ENCODE measurements around the gene SULT2B1.
"Not testable (repeated sequence)": the region's sequence is repeated elsewhere in the genome, so short reads cannot be mapped to it uniquely, and the experiment has no call there.

SULT2B1 gene

DNA sequence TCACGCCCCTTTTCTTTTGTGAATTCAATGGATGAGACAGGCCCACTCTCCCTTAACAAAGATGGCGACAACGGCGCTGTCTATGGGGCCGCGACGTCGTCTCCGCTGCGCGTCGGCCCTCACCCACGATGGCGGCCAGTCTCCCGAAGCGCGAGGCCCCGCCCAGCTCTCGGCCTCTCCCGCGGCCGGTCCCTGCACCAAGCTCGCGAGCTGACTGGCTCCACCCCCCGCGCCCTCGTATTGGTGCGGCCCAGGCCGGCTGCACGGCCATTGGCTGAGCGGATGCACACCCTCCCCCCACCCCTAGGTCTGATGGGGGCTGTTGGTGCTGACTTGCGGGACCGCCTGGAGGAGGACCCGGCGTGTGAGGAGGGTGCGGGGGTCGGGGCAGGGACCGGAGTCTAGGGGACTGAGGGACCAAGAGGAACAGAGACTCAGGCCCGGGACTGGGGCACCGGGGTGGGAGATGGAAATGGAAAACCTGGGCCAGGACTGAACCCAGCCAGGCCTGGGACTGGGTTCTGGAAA lies 72.2 kb downstream of the SULT2B1 start:
- peak; percentile 79 for DNase-seq

DNA sequence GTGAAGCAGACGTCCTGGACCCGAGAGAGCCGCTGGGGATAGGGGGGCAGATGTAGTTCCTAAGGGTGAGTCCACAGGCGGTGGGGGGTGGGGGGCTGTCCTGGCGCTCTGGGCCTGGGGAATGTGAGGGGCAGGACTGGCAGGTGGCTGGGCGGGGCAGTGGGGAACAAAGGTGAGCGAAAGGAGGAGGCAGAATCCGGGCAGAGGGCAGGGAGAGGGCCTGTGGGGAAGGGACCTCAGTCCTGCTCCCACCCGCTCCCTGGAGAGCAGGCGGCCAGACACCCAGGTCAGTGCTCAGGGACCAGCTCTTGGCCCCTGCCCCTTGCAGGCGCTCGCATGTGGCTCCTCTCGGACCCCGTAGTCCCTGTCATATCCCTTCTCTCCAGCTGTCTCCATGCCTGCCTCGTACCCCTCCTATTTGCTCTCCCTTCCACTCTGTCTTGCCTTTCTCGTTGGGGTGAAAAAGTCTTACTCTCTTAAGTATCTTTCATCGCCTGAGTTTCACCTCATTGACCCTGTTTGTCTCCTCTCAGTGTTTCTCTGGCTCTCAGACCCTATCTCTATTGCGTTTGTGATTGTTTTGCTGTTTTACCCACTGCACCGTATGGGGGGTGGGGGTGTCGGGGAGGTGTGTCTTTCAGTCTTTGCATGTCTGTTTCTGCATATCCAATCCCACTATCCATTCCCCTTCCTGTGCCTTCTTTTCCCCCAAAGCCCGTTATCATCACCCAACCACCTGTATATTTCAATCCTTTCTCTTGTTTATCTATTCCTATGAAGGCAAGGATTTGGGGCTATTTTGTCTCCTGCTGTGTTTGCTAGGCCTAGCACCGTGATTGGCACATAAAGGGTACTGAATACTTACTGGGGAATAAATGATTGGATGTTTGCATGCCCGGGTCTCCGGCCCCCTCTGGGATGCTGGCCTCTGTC lies 73.1 kb downstream of the SULT2B1 start:
- DNase-seq: no peak

DNA sequence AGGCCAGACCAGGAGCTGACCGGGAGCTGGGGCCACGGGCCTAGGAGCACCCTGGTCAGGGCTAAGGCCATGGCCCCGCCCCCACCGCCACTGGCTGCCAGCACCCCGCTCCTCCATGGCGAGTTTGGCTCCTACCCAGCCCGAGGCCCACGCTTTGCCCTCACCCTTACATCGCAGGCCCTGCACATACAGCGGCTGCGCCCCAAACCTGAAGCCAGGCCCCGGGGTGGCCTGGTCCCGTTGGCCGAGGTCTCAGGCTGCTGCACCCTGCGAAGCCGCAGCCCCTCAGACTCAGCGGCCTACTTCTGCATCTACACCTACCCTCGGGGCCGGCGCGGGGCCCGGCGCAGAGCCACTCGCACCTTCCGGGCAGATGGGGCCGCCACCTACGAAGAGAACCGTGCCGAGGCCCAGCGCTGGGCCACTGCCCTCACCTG lies 73.9 kb downstream of the SULT2B1 start:
- DNase-seq: no peak

DNA sequence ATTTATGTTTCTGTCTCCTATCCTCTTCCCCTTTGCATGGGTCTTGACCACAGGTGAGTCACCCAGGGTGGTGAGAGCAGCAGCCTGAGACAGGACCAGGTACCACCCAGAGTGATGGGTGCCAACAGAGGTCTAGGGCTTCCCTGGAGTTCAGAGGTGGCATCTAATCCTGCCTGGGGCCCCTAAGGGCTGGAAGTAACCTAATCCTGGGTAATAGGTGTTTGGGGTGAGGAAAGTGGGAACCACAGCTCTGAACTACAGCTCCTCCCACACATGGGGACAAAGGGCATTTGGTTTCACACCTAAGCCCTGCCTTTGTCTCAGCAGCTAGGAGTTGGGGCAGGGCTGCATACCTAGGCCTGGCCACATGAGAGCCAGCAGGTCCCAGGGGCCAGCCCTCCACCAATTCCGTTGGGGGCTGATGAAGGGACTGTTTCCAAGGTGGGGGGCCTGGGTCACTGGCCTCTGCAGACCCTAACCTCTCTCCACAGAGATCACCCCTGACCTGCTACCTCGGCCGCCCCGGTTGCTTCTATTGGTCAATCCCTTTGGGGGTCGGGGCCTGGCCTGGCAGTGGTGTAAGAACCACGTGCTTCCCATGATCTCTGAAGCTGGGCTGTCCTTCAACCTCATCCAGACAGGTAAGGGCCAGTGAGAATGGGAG lies 75.4 kb downstream of the SULT2B1 start:
- DNase-seq: no peak

DNA sequence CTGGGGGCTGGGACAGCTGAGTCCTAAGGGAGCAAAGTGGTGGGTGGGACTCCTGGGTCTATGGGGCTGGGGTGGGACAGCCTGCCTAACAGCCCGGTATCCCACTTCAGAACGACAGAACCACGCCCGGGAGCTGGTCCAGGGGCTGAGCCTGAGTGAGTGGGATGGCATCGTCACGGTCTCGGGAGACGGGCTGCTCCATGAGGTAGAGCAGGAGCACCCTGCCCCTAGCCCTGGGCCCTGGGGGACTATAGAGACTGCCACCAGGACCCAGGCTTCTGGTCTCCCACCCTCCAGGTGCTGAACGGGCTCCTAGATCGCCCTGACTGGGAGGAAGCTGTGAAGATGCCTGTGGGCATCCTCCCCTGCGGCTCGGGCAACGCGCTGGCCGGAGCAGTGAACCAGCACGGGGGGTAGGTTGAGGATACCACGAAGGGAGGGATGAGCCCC lies 75.9 kb downstream of the SULT2B1 start:
- DNase-seq: no peak

DNA sequence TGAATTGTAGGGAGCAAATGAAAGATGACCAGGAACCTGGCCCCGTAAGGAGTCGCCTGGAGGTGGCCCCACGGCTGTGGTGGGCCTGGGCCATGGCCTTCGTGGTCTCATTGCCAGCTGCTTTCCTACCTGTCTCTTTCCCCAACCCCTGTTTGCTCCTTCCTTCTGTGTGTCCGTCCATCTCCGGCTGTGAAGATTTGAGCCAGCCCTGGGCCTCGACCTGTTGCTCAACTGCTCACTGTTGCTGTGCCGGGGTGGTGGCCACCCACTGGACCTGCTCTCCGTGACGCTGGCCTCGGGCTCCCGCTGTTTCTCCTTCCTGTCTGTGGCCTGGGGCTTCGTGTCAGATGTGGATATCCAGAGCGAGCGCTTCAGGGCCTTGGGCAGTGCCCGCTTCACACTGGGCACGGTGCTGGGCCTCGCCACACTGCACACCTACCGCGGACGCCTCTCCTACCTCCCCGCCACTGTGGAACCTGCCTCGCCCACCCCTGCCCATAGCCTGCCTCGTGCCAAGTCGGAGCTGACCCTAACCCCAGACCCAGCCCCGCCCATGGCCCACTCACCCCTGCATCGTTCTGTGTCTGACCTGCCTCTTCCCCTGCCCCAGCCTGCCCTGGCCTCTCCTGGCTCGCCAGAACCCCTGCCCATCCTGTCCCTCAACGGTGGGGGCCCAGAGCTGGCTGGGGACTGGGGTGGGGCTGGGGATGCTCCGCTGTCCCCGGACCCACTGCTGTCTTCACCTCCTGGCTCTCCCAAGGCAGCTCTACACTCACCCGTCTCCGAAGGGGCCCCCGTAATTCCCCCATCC lies 76.7 kb downstream of the SULT2B1 start:
- DNase-seq: no peak

DNA sequence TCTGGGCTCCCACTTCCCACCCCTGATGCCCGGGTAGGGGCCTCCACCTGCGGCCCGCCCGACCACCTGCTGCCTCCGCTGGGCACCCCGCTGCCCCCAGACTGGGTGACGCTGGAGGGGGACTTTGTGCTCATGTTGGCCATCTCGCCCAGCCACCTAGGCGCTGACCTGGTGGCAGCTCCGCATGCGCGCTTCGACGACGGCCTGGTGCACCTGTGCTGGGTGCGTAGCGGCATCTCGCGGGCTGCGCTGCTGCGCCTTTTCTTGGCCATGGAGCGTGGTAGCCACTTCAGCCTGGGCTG lies 77.3 kb downstream of the SULT2B1 start:
- no peak for DNase-seq

DNA sequence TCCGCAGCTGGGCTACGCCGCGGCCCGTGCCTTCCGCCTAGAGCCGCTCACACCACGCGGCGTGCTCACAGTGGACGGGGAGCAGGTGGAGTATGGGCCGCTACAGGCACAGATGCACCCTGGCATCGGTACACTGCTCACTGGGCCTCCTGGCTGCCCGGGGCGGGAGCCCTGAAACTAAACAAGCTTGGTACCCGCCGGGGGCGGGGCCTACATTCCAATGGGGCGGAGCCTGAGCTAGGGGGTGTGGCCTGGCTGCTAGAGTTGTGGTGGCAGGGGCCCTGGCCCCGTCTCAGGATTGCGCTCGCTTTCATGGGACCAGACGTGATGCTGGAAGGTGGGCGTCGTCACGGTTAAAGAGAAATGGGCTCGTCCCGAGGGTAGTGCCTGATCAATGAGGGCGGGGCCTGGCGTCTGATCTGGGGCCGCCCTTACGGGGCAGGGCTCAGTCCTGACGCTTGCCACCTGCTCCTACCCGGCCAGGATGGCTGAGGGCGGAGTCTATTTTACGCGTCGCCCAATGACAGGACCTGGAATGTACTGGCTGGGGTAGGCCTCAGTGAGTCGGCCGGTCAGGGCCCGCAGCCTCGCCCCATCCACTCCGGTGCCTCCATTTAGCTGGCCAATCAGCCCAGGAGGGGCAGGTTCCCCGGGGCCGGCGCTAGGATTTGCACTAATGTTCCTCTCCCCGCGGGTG lies 77.8 kb downstream of the SULT2B1 start:
- no peak for DNase-seq

DNA sequence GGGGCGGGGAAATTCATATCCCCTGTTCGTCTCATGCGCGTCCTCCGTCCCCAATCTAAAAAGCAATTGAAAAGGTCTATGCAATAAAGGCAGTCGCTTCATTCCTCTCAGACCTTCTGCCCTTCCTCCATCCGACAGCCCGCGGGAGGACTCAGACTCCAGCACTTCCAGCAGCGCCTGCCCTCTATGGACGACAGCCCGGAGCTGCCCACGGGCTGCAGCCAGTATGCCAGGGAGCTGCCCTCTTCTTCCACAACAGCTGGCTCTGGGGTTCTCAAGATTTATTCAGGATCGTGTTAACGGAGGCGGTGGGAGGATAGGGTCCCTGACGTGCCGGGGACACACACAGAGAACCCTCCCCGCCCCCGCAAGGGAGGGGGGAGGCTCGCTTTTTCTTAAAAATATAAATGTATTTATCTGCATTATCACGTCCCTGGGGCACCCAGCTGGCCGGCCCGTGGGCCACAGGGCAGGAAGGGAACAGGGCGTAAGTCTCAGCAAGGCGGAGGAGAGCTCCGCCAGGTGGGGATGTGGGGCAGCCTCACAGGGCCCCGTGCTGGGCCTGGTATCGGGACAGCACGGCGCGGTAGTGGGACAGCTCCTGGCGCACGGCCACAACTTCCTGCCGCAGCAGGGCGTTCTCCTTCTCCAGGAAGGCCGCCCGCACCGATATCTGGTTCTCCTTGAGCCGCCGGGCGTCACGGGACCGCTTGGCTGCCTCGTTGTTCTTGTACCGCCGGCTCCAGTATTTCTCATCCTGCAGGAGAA lies 78.5 kb downstream of the SULT2B1 start:
- no peak for DNase-seq

DNA sequence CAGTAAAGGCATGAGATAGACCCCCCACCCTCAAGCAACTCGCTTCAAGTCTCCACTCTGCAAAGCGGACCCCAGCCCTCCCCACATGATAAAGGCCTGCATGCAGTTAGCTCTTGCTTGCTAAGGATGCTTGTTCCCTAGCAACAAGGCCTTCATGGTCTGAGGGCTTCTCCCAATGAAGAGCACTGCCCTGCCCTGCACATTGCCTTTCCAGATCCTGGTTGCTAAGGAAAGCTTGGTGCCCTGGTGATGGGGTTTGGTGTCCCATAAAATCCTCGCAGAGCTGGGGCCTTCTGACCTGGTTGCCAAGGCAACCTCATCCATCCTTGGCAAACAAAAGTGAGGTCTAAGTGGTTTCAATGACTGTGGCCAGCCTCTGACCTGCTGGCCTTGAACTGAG lies 79.3 kb downstream of the SULT2B1 start:
- no peak for DNase-seq

DNA sequence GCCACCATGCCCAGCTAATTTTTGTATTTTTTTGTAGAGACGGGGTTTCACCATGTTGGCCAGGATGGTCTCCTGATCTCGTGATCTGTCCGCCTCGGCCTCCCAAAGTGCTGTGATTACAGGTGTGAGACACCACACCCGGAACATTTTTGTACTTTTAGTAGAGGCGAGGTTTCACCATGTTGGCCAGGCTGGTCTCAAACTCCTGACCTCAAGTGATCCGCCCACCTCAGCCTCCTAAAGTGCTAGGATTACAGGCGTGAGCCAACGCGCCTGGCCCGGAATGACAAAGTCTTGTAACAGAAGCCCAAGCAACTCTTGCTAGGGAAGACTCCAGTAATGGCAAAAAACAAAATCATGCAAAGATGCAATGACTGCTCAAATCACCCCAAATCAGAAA lies 80.3 kb downstream of the SULT2B1 start:
- DNase-seq: not testable (repeated sequence)

DNA sequence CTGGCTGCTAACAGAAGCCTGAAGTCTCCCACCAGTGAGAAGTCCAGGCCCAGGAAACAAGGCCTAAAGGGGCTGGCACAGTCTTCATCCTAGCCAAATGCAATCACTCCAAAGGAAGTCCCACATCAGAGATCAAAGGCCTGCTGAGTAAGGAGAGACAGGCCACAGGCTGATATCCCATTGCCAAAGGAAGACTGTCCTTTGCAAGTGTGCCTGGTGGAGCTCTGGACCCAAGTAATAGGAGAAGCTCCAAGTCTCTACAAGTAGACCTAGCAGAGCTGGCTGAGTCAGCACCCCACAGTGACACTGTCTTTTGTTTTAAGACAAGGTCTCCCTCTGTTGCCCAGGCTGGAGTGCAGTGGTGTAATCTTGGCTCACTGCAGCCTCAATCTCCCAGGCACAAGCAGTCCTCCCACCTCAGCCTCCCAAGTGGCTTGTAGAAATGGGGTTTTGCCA lies 80.7 kb downstream of the SULT2B1 start:
- DNase-seq: no peak

DNA sequence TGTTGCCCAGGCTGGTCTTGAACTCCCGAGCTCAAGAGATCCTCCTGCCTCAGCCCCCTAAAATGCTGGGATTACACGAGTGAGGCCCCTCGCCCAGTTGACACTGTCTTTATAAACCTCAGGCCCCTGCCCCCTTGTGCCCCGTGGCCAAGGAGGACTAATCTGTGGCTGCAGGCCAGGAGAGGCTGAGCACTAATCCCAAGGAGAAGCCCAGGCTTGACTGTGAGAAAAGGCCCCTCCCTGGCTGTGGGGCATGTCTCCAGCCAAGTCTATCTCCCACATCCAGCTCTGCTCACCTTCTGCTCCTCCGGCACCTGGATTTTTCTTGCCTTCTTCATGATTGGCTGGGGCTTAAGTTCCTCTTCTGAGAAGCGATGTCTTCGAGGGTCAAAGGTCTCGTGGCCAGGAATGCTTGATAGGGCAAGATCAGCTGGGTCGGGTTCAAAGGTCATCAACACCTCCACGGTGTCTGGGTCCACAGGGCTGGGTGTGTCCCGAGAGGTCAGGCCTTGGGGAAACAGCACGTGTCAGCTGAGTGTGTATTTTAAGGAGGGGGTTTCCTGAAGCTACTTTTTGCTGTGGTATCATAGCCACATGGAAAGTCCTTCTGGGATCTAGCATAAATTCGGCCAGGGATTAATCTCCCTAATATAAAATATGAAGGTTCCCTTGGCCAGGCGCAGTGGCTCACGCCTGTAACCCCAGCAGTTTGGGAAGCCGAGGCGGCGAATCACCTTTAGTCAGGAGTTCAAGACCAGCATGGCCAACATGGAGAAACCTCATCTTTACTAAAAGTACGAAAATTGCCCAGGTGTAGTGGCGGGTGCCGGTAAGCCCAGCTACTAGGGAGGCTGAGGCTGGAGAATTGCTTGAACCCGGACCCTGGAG lies 81.4 kb downstream of the SULT2B1 start:
- DNase-seq: no peak

DNA sequence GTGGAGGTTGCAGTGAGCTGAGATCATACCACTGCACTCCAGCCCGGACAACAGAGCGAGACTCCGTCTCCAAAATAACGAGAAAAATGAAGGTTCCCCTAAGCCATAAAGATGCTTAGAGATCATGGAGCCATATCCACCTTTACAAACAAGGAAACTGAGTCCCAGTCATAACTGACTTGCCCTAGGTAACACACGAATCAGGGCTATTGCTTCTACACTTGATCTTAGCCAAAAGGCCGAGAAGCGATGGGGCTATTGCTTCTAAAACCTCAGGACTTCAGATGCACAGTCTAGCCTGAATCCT lies 82.0 kb downstream of the SULT2B1 start:
- DNase-seq: no peak

DNA sequence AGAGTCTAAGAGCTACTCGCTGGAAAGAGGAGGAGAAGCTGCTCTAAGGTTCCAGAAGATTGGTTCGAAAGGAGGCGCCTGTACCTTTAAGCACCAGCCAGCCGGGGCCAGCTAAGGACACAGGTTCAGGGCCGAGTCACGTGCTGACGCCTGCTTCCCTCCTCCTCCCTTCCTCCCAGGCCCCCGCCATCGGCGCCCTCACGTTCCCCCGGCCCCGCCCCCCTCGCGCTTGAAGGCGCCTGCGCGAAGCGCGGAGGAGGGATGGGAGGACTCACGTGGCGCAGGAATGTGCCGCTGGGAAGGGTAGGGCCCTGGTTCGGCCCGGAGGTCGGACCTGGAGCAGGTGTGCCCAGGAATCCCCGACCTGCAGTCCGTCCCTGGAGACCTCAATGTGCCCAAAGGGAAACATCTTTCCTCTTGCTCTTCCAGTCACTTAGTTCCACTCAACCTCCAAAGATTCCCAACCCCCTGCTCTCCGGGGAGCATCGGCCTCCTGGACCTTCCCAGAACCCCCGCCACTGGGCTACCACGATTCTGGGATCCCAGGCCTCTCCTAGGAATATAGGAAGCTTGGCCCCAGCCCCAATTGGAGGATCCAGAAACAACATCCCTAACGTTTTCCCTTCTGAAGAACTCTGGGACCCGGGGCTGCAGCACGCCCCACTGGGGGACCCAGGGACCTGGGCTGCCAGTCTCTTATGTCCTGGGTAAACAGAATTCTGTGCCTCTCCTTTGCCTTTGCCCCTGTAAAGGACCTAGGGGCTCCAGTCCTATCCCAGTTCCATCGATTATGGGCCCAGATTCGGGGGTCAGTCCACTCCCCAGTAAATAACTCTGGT lies 82.7 kb downstream of the SULT2B1 start:
- DNase-seq: peak; percentile 96

DNA sequence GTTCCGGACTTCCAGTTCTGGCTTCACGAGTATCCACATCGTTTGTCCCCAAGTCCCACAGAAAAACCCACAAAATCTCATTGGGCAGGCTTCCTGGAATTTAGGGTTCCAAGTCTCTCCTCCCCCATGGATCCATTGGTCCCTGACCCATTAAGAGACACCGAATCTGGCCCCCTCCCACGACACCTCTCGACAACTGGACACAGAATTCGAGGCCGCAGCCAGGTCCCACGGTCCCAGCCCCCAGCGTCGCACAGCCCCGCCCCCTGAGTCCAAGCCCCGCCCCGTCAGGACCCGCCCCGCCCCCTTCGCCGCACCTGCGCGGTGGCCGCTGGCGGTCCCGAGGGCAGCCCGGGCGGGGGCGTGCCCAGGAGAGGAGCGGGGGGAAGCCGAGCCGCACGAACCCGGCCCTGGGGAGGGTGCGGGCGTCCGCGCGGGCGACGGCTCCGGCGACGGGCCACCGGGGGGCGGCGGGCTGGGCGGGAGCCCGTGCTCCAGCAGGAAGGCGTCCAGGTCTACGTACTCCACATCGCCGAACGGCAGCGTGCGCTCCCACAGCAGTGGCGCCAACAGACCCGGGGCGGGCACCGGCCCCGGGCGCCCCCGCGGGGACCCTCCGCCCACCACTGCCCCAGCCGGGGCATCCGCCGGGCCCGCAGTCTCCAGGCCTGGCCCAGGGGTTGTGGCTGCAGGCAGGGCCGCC lies 83.4 kb downstream of the SULT2B1 start:
- peak; percentile 77 for DNase-seq

DNA sequence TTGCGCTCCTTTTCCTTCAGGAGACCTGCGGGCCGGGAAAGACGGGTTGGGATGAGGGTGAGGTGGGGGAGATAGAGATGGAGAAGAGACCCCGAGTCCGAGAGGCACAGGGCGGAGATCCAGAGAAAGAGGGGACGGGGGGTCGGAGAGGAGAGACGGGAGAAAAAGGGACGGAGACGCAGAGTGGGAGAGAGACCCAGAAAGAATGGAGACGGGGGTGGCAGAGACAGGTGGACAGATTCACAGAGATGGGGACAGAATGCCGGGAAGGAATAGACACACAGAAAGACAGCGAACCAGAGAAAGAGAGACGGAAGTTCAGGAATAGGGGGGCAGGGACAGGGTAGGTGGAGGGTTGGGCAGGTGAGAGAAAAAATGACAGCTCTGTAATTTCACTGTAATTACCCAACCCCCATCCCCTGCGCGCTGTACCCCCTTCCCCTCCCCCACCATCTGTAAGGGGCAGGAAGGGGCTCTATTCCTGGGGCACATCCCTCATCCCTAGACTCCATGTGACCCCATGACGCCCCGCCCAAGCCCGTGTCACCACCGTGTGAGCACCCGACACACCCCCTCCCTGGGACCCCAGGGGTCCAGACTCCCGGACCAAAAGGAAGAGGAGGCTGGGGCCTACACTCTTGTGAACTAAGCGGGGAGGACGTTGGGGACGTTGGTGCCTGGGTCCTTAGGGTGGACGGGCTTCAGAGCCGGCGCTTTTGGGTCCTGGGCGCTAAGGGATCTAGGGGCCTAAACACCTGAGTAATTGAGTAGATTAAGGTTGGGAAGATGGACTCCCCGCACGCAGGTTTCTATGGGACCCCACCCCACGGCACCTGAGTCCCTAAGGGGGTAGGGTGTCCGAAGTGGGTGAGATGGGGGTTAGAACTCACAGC lies 84.2 kb downstream of the SULT2B1 start:
- DNase-seq: peak; percentile 37

DNA sequence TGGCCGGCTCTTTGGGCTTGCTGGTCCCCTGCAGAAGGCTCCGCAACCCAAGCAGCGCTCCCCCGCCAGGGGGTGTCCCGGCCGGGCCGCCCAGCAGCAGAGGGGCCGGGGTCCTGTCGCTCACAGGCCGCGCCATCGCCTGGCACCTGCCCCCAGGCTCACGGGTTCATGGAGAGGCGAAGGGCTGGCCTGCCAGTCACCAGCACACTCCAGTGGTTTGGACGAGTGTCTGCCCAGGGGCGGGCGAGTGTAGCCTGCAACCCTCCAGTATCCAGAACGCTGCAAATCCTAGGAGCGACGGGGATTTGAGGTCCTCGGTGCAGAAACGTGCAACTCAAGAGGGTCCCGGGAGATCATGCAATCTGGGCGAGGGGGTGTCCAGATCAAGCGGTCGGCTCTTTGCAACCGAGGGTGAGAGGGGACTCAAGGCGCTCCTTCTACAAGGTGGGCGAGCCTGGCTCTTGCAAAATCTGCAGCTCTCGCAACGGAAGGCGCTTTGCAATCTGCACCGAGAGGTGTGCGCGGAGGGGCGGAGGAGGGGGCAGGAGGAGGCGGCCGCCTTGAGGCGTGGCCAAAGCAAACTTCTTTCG lies 85.0 kb downstream of the SULT2B1 start, which contains the start of gene DBP:
Gene DBP (minus strand): TSS at position 521 of the 590 bp plus-strand sequence. CDS start 385 bp downstream, at position 136.
- peak; percentile 56 for DNase-seq
